GM12873 (cell line): ENCODE results near the gene NCAPG2.

Experiments used
- CTCF ChIP-seq: IDR thresholded peaks from 2 replicates; pipeline ENCODE4 v1.5.1; 2012; ENCODE audit warnings: low read depth, mild to moderate bottlenecking, moderate library complexity, low read length, control low read depth; ENCODE audit not compliant: insufficient read depth; ENCODE audit errors: missing control alignments

The NCAPG2 gene

GRCh38 chr7:158601090-158601489, 103.5 kb downstream of the NCAPG2 start:
- TF ChIP-seq CTCF: no peak

DNA sequence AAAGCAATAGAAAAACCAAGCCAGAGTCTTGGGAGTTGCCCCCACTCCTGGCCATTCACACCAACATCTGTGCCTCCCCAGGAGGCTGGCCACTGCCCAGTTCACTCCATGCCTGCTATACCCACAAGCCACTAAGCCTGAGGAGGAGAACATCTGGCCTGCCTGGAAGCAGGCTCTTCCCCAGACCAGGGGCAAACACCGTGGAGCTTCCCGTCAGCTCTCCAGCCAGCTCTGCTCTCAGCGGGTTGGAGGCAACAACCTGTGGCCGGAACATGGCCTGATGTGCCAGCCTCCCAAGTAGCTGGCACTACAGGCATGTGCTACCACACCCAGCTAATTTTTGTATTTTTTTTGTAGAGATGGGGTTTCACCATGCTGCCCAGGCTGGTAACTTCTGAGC, 107.9 kb downstream of the NCAPG2 start:
- no peak for TF ChIP-seq CTCF

DNA sequence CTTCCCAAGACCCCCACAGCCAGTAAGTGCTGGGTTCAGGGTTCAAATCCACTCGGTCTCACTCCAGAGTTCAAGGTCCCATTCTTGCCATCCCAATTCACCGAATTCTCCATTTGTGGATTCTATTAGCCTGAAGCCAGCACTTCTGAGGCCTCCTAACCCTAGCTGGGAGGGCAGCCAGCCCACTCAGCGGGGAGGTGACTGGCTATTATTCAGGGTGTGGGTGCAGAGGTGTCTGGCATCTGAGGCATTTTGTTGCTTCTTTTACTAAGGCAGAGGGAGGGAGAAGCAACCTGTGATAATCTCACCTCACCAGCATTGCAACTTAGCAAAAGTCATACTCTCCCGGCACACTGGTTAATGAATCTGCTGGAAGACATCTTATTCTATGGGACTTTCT, 108.3 kb downstream of the NCAPG2 start:
- no peak for TF ChIP-seq CTCF

DNA sequence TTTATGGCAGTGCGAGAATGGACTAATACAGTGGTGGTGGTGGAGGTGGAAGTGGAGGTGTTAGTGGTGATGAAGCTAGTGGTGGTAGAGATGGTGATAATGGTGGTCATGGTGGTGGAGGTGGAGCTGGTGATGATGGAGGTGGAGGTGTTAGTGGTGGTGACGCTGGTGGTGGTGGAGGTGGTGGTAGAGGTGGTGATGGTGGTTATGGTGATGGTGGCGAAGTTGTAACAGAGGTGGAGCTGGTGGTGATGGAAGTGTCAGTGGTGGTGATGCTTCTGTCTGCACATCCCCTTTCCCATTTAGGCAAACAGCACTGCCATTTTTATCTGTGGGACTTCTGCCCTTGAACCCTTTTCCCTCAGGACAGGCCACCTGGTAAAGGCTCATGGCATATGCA, 109.5 kb downstream of the NCAPG2 start:
- no peak for TF ChIP-seq CTCF

DNA sequence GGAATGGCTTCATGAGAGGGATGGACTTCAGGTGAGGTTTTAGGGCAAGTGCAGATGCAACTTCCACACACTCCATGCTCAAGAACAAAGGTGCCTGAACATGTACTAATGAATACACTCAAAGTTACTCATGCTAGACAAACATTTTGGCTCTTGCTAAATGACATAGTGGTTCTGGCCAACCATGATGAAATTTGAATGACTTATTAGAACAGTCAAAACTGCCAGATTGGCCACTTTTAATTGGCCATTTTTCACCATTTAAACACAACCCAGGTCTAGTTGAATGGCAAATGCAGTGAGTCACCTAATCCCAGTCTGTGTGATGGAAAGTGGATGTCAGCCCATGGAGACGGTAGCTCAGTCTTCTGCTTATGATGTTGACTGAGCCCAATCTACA, 112.1 kb downstream of the NCAPG2 start:
- TF ChIP-seq CTCF: no peak

DNA sequence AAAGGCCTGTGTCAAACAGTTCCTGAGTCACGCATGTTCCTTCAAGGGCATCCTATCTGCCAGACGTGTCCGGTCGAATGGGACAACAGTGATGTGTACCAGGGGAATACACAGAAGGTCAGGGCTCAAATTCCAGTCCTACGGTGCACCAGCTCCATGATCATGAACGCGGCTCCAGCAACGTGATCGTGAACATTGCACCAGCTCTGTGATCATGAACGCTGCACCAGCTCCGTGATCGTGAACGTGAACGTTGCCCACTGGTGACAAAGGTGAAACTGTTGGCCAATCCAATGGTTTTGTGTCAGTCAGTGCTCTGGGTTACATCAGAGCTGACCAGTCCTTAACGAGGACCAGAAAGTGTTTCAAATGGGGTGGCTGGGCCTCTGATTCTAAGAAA, 112.7 kb downstream of the NCAPG2 start:
- no peak for TF ChIP-seq CTCF

DNA sequence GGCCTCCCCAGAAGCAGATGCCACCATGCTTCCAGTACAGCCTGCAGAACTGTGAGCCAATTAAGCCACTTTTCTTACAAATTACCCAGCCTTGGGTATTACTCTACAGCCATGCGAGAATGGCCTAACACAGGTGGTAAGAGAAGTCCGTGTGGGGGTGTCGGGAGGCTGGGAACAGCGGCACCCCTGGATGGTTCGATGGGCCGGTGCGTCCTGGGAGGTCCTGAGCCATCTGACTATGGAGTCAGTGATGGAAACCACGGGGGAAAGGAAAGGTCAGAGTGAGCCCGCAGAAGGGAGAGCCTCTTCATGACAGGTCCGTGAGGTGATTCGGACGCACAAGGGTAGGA, 114.4 kb downstream of the NCAPG2 start:
- no peak for TF ChIP-seq CTCF

- TF ChIP-seq CTCF: no peak
These were observed 115.0 kb downstream of the NCAPG2 start for GRCh38 chr7:158589653-158590052.
